HepG2 (cell line): Measurements from ENCODE around the gene DCK. TPM values are rescaled to one million over a fixed set of nuclear protein-coding genes. Genes with fewer than 3 reads are reported as not detected.

Source experiments
- ATAC-seq: fragments of 200-7000 bp; cut with Tn5 transposase; 3 replicates; pipeline ENCODE4 v1.9.1; 2020; ENCODE audit warnings: mild to moderate bottlenecking, moderate library complexity
- BruUV-seq: library from RNA; stranded (reverse); fragments of 400-500 nt; replicated peaks from 2 replicates; lab custom pipeline; 2021; lab: Mats Ljungman, UMichigan
- CTCF ChIA-PET: fragments of 300-600 bp; formaldehyde crosslinking; extraction: SDS; loops from one replicate; lab custom pipeline; 2021; ENCODE audit warnings: low total read pairs, inconsistent platforms, low intra/inter-chr PET ratio; lab: Yijun Ruan, JAX
- POLR2A ChIA-PET: fragments of 350-600 bp; sonication (Branson Sonifier 250); formaldehyde crosslinking; loops from one replicate; lab custom pipeline; 2020; ENCODE audit warnings: antibody characterized with exemption, inconsistent platforms; lab: Yijun Ruan, JAX
- DNase-seq: peaks from one replicate; pipeline ENCODE4 v3.0.0-alpha.2; 2015; ENCODE audit warnings: low spot score
- FAIRE-seq: peaks from 3 replicates; lab custom pipeline; 2011; peaks lifted over from hg19 to GRCh38; lab: Jason Lieb, UNC
- H2AFZ ChIP-seq: one replicate; pipeline ENCODE4 v1.6.1; 2011; ENCODE audit warnings: low read length, inconsistent platforms
- H3K27ac ChIP-seq: fragments of 300-600 bp; 3 replicates; pipeline ENCODE4 v1.8.0; 2011; ENCODE audit warnings: mixed run types, mild to moderate bottlenecking, mixed read lengths, low read length, inconsistent platforms; ENCODE audit not compliant: insufficient read depth; ENCODE audit errors: extremely low read length
- H3K27me3 ChIP-seq, 2 experiments: fragments of 200-600 bp in 1 of 2; 2 replicates in 1 of 2; 3 replicates in 1 of 2; pipeline versions ENCODE4 v1.6.0 to v1.8.0; 2011; ENCODE audit warnings: low read length in 2 of 2, mild to moderate bottlenecking in 2 of 2, moderate library complexity in 2 of 2, inconsistent platforms in 1 of 2; ENCODE audit not compliant: insufficient read depth in 2 of 2, control insufficient read depth in 1 of 2
- H3K36me3 ChIP-seq, 2 experiments: fragments of 200-600 bp in 1 of 2; replicated peaks in 1 of 2; 2 replicates in 1 of 2; 3 replicates in 1 of 2; pipeline versions ENCODE4 v1.5.1 to v1.8.0; 2011; ENCODE audit warnings: low read length in 2 of 2, inconsistent platforms in 1 of 2; ENCODE audit not compliant: insufficient read depth in 2 of 2, control insufficient read depth in 1 of 2
- H3K4me1 ChIP-seq: 2 replicates; pipeline ENCODE4 v1.5.1; 2012; ENCODE audit warnings: low read length, inconsistent platforms; ENCODE audit not compliant: insufficient read depth
- H3K4me2 ChIP-seq: 2 replicates; pipeline ENCODE4 v1.6.0; 2011; ENCODE audit warnings: low read depth, low read length, inconsistent platforms
- H3K4me3 ChIP-seq, 3 experiments: fragments of 200-600 bp in 1 of 3; sonication (generic), shearing (Covaris generic) in 1 of 3; replicated peaks in 1 of 3; 2 replicates each; pipeline ENCODE4 v1.5.1; 2011 to 2016; ENCODE audit warnings: low read length in 3 of 3, inconsistent platforms in 2 of 3, low read depth in 2 of 3, mild to moderate bottlenecking in 2 of 3, control low read depth in 1 of 3, mixed read lengths in 1 of 3; ENCODE audit not compliant: insufficient read depth in 1 of 3
- H3K79me2 ChIP-seq: one replicate; pipeline ENCODE4 v1.6.1; 2011; ENCODE audit warnings: low read length, inconsistent platforms; ENCODE audit not compliant: insufficient read depth
- H3K9ac ChIP-seq: 2 replicates; pipeline ENCODE4 v1.6.0; 2011; ENCODE audit warnings: mild to moderate bottlenecking, low read depth, low read length, inconsistent platforms; ENCODE audit not compliant: insufficient read depth
- H3K9me3 ChIP-seq: 2 replicates; pipeline ENCODE4 v1.5.1; 2012; ENCODE audit warnings: mild to moderate bottlenecking, low read length
- H4K20me1 ChIP-seq: 2 replicates; pipeline ENCODE4 v1.6.0; 2011; ENCODE audit warnings: inconsistent platforms, mild to moderate bottlenecking, low read length, moderate library complexity; ENCODE audit not compliant: insufficient read depth
- ARHGAP35 ChIP-seq: sonication (generic); formaldehyde crosslinking; IDR thresholded peaks from 2 replicates; pipeline ENCODE4 v1.9.0; 2022; ENCODE audit warnings: mild to moderate bottlenecking, inconsistent platforms, moderate library complexity, missing genetic modification reagents, borderline replicate concordance
- CEBPB ChIP-seq: IDR thresholded peaks from 2 replicates; pipeline ENCODE4 v1.6.1; 2011; ENCODE audit warnings: low read depth, low read length, improper control_type of control experiment, borderline replicate concordance
- ESRRA ChIP-seq: sonication (generic); formaldehyde crosslinking; IDR thresholded peaks from 2 replicates; pipeline ENCODE4 v1.5.1; 2020; ENCODE audit warnings: mild to moderate bottlenecking, low read depth, missing genetic modification reagents
- GABPB1 ChIP-seq: IDR thresholded peaks from 2 replicates; pipeline ENCODE4 v1.6.1; 2016; ENCODE audit warnings: mild to moderate bottlenecking, missing genetic modification reagents, moderate library complexity, missing compliant biosample characterization
- GTF3A ChIP-seq: sonication (generic); formaldehyde crosslinking; conservative IDR thresholded peaks from 2 replicates; pipeline ENCODE4 v1.4.0; 2020; ENCODE audit warnings: mild to moderate bottlenecking, missing genetic modification reagents
- HOXA5 ChIP-seq: sonication (generic); formaldehyde crosslinking; IDR thresholded peaks from 2 replicates; pipeline ENCODE4 v1.4.0; 2020; ENCODE audit warnings: missing genetic modification reagents
- KDM6A ChIP-seq: IDR thresholded peaks from 2 replicates; pipeline ENCODE4 v1.6.1; 2016; ENCODE audit warnings: low read depth
- MED13 ChIP-seq: sonication (generic); formaldehyde crosslinking; IDR thresholded peaks from 2 replicates; pipeline ENCODE4 v1.5.0; 2020; ENCODE audit warnings: missing genetic modification reagents
- PHB2 ChIP-seq: fragments of 450-650 bp; IDR thresholded peaks from 2 replicates; pipeline ENCODE4 v1.6.1; 2018; ENCODE audit not compliant: partially characterized antibody
- XBP1 ChIP-seq: sonication (generic); formaldehyde crosslinking; IDR thresholded peaks from 2 replicates; pipeline ENCODE4 v1.5.0; 2020; ENCODE audit warnings: missing genetic modification reagents
- ZNF225 ChIP-seq: sonication (generic); formaldehyde crosslinking; IDR thresholded peaks from 2 replicates; pipeline ENCODE4 v1.4.0; 2020; ENCODE audit warnings: mild to moderate bottlenecking, missing genetic modification reagents
- ZNF232 ChIP-seq: sonication (generic); formaldehyde crosslinking; IDR thresholded peaks from 2 replicates; pipeline ENCODE4 v1.4.0; 2020; ENCODE audit warnings: missing genetic modification reagents, borderline replicate concordance
- ZNF263 ChIP-seq: sonication (generic); formaldehyde crosslinking; IDR thresholded peaks from 2 replicates; pipeline ENCODE4 v1.4.0; 2020; ENCODE audit warnings: missing genetic modification reagents
- ZNF292 ChIP-seq: sonication (generic); formaldehyde crosslinking; IDR thresholded peaks from 2 replicates; pipeline ENCODE4 v1.8.1; 2022; ENCODE audit warnings: mild to moderate bottlenecking, low read depth, missing genetic modification reagents, borderline replicate concordance
- ZNF484 ChIP-seq: sonication (generic); formaldehyde crosslinking; IDR thresholded peaks from 2 replicates; pipeline ENCODE4 v1.5.1; 2020; ENCODE audit warnings: mild to moderate bottlenecking, low read depth, missing genetic modification reagents, borderline replicate concordance
- ZSCAN9 ChIP-seq: IDR thresholded peaks from 2 replicates; pipeline ENCODE4 v1.6.1; 2016; ENCODE audit warnings: borderline replicate concordance
- WGBS: methylation state at CpG from one replicate; pipeline ENCODE4 v1.1.6; 2017; ENCODE audit warnings: low lambda C conversion rate; 5-methylcytosine and 5-hydroxymethylcytosine counted together
- in situ Hi-C: cut with HindIII; loops from 2 replicates; pipeline ENCODE4 v1.10.0; 2017; ENCODE audit warnings: low pct_unique_long_range_greater_than_20kb; ENCODE audit not compliant: extremely low pct_ligation_motif_present
- intact Hi-C: fragments of 100-400 bp; cut with micrococcal nuclease; formaldehyde crosslinking; loops from one replicate; pipeline ENCODE4 v1.10.0; 2022; ENCODE audit not compliant: unreplicated experiment
- polyA plus RNA-seq, 8 experiments: library from polyadenylated mRNA; depleted of rRNA in 3 of 8; stranded (reverse) in 7 of 8; unstranded in 1 of 8; fragments of >200 nt; fragmentation: Illumina TruSeq in 4 of 8; extraction: Trizol in 4 of 8; gene quantifications; 2 replicates each; pipeline versions ENCODE4 v1.2.1 to v1.2.3, GENCODE V29; 2011 to 2016; ENCODE audit warnings: low read depth in 4 of 8, missing spikeins in 1 of 8, mixed read lengths in 1 of 8; ENCODE audit not compliant: insufficient read depth in 1 of 8
- total RNA-seq, 5 experiments: library from RNA; depleted of rRNA; stranded (reverse); fragments of >200 nt; fragmentation: Illumina TruSeq; extraction: Trizol; gene quantifications; 2 replicates each; pipeline ENCODE4 v1.2.3, GENCODE V29; 2016; ENCODE audit warnings: low read depth in 1 of 5
- TF ChIP-seq, protein P1 (sequence below), 2 experiments: sonication (generic) in 1 of 2; formaldehyde crosslinking in 1 of 2; IDR thresholded peaks; 2 replicates each; pipeline versions ENCODE4 v1.4.0 to v1.6.1; 2016 to 2020; ENCODE audit warnings: borderline replicate concordance in 1 of 2, low read depth in 1 of 2, mild to moderate bottlenecking in 1 of 2, missing genetic modification reagents in 1 of 2
- TF ChIP-seq, protein P2 (sequence below): sonication (generic); formaldehyde crosslinking; IDR thresholded peaks from 2 replicates; pipeline ENCODE4 v1.5.1; 2020; ENCODE audit warnings: mild to moderate bottlenecking, moderate library complexity, missing genetic modification reagents
- TF ChIP-seq, protein P3 (sequence below): IDR thresholded peaks from 2 replicates; pipeline ENCODE4 v1.6.1; 2016; ENCODE audit warnings: low read depth, borderline replicate concordance

The DCK gene
- total and polyA plus RNA-seq, 2 of the 13 experiments (the other 11 are each of a cell fraction or from before 2014, with no cell fraction given), result 5.7 to 21.8 TPM

DNA sequence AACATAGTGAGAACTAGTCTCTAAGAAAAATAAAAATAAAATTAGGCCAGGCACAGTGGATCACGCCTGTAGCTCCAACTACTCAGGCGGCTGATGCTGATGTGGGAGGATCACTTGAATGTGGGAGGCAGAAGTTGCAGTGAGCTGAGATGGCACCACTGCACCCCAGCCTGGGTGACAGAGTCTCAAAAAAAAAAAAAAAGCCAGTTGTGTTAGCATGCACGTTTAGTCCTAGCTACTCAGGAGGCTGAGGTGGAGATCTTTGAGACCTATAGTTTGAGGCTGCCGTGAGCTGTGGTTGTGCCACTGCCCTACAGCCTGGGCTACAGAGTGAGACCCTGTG is 2.5 kb downstream of the DCK start (continued):
- TF ChIP-seq ZNF263 (CRISPR knock-in tag) (no peak), ZNF232 (CRISPR knock-in tag) (no peak), GTF3A (CRISPR knock-in tag) (no peak), CEBPB (no peak), ZNF225 (CRISPR knock-in tag) (no peak)
- TF ChIP-seq, protein P1, sequence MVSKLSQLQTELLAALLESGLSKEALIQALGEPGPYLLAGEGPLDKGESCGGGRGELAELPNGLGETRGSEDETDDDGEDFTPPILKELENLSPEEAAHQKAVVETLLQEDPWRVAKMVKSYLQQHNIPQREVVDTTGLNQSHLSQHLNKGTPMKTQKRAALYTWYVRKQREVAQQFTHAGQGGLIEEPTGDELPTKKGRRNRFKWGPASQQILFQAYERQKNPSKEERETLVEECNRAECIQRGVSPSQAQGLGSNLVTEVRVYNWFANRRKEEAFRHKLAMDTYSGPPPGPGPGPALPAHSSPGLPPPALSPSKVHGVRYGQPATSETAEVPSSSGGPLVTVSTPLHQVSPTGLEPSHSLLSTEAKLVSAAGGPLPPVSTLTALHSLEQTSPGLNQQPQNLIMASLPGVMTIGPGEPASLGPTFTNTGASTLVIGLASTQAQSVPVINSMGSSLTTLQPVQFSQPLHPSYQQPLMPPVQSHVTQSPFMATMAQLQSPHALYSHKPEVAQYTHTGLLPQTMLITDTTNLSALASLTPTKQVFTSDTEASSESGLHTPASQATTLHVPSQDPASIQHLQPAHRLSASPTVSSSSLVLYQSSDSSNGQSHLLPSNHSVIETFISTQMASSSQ (IDR thresholded peaks at IDR 0.05; ENCODE audit: low read depth), result no peak
- TF ChIP-seq, protein P1 (CRISPR knock-in tag; IDR thresholded peaks at IDR 0.05; ENCODE audit: borderline replicate concordance), result no peak

DNA sequence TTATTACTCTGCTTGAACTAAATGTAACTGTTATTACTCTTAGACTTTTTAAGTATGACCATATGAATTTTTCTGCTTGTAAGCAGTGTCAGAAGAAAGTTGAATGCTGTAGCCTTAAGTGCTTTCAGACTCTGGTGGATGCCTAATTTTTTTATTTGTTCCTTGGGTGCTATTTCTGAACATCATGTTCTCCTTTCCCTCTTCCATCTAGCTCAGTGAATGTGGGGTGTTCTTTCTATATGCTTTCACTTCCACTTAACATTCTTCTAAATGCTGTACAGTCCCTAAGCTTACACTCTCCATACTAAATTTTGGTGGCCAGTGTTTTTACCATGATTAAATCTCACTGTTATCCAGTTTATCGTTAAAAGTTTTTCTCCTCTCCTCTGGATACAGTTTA is 3.6 kb downstream of the DCK start:
- ChIA-PET POLR2A (no interaction called here), CTCF (no interaction called here)
- ATAC-seq, result no peak
- no TSS peak for BruUV-seq
- H4K20me1 ChIP-seq, result no peaks in the 10 kb centered on the region; the same call in 1 of the 2 replicates
- peaks cover 43% of the 10 kb centered on the region for H3K4me1 ChIP-seq
- no peaks in the 10 kb centered on the region; a peak in 1 of 5 replicates for H3K36me3 ChIP-seq
- no peak for DNase-seq
- peak overlapping the region; percentile 57; the same call in 1 of the 2 replicates for H3K4me2 ChIP-seq
- in situ Hi-C loops, result loop anchor here (10.0 kb wide), 1 partner anchor 152 kb away; no protein-coding TSS in a partner anchor
- H2AFZ ChIP-seq, result no peak overlapping the region
- no peak overlapping the region; a peak in 1 of 6 replicates for H3K4me3 ChIP-seq
- H3K9ac ChIP-seq, result no peak overlapping the region
- intact Hi-C loops, result loop anchor here (10.0 kb wide), 1 partner anchor 292 kb away; no protein-coding TSS in a partner anchor
- no peaks in the 10 kb centered on the region for H3K27me3 ChIP-seq
- no peaks in the 10 kb centered on the region for H3K9me3 ChIP-seq
- TF ChIP-seq ZNF292 (no peak), ZSCAN9 (CRISPR knock-in tag) (no peak), MED13 (CRISPR knock-in tag) (no peak), GABPB1 (no peak), KDM6A (CRISPR knock-in tag) (no peak), HOXA5 (CRISPR knock-in tag) (no peak), ESRRA (CRISPR knock-in tag) (no peak), PHB2 (no peak), XBP1 (CRISPR knock-in tag) (no peak), ARHGAP35 (CRISPR knock-in tag) (no peak), ZNF484 (CRISPR knock-in tag) (no peak)
- TF ChIP-seq, protein P2, sequence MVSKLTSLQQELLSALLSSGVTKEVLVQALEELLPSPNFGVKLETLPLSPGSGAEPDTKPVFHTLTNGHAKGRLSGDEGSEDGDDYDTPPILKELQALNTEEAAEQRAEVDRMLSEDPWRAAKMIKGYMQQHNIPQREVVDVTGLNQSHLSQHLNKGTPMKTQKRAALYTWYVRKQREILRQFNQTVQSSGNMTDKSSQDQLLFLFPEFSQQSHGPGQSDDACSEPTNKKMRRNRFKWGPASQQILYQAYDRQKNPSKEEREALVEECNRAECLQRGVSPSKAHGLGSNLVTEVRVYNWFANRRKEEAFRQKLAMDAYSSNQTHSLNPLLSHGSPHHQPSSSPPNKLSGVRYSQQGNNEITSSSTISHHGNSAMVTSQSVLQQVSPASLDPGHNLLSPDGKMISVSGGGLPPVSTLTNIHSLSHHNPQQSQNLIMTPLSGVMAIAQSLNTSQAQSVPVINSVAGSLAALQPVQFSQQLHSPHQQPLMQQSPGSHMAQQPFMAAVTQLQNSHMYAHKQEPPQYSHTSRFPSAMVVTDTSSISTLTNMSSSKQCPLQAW (CRISPR knock-in tag), result no peak
- TF ChIP-seq, protein P3, sequence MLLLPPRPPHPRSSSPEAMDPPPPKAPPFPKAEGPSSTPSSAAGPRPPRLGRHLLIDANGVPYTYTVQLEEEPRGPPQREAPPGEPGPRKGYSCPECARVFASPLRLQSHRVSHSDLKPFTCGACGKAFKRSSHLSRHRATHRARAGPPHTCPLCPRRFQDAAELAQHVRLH (CRISPR knock-in tag), result no peak
- peaks cover 49% of the 10 kb centered on the region for H3K79me2 ChIP-seq
- FAIRE-seq, result no peak
- H3K27ac ChIP-seq, result no peak overlapping the region
- WGBS, result 100% methylated on average over 1 of the region's 1 CpG
